Activated effector memory CD4-positive, alpha-beta T cell treated with anti-CD3 and anti-CD28 coated beads, Interleukin-2, amount 50 U/mL, for 16 hours (primary cell): ENCODE data around the gene SREBF2.
"Not testable (repeated sequence)": the region's sequence is repeated elsewhere in the genome, so short reads cannot be mapped to it uniquely, and the experiment has no call there.

Experiments used
- DNase-seq: peaks from one replicate; pipeline ENCODE4 v3.0.0-alpha.2; 2020

SREBF2 gene

DNA sequence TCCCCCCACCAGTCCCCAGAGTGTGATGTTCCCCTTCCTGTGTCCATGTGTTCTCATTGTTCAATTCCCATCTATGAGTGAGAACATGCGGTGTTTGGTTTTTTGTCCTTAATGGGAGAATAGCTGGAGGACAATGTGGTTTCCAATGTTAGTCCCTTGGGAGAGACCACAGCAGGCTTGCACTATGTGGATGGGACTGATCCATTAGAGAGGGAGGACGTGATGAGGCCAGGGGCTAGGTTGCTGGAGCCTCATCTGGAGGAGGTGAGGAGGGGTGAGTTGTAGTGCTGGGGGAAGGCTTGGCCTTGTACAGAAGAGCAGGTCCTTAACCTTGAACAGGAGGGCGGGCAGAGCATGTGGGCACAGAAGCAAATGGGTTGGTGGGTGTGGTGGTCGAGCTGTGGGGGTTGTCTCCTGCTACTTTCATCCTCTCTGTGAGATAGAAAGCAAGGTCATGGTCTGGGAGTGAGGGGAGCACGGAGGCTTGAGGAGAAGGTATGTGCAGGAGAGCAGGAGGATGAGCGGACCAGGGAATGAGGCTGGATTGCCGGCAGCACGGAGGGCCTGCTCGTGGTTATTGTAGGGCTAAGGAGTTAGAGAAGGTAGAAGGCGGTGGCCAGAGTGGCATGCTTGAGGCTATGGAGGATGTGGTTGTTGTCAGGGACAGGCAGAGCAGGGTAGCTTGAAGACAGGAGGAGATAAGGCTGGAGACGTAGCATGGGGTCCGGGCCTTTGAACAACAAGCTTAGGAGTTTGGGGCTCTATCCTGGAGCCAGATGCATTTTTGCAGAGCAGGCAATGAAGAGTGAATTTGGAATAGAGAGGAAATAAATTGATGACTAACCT, 11.2 kb upstream of the SREBF2 start:
- no peak for DNase-seq

DNA sequence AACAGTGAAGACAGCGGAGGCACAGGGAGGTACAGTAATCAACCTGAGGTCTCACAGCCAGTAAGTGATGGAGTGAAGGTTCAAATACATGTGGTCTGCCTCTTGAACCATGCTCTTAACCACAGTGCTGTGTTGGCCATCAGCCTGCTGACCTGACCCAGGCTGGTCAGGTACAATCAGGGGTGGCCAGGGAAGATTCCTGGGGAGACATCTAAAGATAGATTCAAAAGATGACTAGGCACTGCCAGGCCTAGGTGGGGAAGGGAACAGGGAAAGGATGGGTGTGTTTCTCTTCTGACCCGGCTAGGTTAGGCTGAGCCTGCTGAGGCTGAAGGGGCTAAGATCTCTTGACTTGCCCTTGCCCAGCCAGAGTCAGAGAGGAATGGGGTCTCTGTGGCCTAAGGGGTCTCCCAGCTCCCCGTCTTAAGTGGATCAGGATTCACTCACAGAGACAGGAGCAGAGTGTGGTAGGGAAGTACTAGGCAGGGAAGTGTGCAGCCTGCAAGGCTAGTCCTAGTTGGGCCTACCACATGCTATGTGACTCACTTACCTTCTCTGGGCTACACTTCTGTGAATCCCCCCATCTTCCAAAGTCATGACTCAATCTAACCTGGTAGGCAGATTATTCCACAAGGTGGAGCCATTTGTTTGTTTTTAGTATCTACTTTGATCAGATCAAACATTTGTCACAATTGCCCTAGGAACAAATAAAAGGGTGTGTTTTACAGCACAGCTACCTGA, 10.4 kb upstream of the SREBF2 start:
- peak; percentile 74 for DNase-seq

DNA sequence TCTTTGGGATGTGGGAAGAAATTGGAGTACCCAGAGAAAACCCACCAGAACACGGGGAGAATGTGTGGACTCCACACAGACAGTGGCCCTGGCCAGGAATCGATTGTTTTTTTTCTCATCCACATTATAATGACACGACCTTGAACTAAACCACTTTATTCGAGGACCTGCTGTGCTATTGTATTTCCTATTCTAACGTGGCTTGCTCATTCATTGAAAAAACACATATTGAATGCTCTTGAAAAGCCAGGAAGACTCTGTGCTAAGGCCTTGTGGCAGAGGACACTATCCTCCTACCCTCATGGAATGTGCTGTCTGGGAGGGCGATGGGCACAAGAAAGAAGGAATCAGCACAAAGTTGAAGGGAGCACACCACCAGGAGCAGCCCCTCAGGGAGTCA, 9.1 kb upstream of the SREBF2 start:
- no peak for DNase-seq

DNA sequence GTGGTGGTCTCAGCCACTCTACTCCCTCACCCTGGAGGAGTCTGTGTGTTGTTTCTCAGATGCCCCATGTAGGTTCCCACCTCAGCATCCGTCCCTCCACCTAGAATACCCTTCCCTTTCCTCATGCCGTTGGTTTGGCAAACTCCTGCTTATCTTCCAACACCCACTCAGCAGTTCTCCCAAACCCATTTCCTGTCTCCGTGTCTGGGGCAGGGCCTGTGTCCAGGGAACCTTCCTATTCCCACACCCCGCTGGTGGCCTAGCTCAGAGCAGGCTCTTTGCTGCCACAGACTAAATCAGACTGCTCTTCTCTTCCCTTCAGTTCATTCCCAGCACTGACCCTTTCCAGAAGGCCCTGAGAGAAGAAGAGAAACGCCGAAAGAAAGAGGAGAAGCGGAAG, 7.5 kb upstream of the SREBF2 start:
- no peak for DNase-seq

DNA sequence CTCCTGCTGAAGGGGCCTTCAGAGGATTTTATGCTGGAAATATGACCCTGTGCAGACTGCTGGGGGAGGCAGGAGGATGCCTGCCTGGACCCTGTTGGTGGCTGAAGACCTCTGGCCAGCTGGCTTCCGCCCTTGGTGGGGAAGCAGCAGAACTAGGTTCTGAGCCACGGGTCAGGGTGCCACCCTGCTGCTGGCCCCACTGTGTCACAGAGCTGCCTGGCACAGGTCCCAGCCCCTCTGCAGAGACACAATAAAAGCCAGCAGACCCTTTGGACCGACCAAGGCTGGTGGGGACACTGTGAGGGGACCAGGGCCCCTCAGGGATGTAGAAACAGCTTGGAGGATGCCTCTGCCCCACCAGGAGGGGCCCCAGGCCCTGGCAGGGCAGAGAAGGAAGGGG, 6.9 kb upstream of the SREBF2 start:
- no peak for DNase-seq

DNA sequence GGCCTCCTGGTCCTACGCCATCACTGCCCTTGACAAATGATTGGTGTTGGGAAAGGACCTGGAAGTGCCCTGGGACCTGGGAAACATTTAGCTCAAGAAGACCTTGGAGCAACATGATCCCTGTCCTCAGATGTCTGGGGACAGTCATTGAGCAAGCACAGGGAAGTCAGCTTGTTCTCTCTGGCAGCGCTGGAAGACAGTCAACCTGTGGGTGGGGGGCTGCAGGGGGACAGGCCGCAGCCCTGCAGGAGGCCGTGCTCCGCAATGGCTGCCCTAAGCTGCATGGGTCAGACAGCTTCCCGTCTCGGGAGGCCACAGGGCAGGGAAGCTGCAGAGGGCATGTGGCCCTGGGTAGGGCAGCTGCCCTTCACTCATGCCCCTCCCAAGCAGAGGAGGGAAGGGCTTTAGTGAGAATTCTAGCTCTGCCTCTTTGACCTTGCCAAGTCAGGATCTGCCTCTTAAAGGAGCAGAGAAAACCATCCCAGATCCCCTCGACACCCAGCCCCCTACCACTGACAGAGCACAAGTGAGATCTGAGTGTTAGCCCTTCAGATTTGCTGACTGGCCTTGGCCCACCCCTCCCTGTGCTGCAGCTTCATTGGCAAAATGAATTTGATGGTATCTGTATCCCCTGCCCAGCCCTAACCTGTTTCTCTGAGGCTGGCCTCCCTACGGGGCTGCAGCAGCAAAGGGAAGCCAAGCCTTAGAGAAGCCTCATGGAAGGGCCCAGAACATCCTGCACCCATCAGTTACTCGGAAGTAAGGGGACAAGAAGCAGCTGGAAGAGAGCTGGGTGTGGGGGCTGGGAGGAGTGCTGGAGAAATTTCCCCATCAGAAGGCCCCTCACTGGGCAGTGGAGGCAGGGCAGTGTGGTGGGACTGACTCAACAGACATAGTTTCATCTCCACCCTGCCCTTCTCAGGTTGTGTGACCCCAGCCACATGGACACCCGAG, 6.2 kb upstream of the SREBF2 start:
- DNase-seq, result no peak

DNA sequence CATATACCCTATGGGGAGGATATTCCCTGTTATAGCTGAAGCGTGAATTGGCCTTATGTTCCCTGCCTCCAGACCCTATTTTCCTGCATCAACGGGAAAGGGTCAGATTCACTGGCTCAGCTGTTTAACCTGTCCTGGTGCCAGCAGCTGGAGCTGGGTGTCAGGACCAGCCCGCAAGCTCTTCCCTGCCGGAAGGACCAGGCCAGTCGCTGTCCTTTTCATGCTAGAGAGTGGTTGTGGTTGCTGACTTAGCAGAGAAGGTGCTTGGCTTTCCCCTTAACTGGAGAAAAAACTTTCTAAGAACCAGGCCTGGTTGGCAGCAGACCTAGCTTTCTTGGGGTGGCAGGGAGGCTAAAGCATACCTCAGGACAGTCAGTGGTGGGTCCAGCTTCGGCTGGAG, 5.2 kb upstream of the SREBF2 start:
- no peak for DNase-seq

DNA sequence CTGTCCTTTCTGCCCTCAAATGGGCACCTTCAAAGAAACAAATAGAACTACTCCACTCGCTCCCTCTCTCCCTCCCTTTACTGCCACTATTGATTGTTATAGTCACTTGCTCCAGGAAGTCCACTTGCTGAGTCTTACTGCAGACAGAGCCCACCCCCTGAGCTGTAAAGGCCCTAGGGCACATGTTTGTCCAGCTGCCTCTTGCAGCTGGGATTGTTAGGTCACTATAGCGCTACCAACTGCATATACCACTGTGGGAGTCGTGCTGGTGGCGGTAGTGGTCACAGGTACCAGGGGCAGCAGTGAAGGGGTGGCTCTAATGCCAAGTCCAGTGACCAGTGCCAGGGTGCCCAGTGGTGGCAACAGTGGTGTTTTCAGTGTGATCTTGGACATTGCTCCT, 4.4 kb upstream of the SREBF2 start:
- DNase-seq, result no peak

DNA sequence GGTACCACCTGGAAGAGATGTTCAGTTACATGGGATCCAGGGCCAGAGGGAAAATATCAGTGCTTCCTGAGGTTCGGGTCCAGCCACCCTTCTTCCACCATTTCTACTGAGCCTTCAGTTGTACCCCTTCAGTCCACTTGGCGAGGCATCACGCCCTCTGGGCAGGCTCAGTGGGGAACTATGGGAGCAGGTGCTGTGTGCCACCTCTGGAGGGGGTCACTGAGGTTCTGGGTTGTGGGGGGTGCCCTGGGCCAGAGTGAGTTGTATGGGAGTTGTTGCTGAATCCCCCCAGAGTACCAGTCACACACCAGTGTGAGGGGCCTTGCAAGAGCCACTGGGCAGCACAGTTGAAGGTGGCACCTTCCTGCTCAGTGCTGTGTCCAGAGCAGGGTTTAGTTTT, 2.7 kb upstream of the SREBF2 start:
- peak; percentile 67 for DNase-seq

DNA sequence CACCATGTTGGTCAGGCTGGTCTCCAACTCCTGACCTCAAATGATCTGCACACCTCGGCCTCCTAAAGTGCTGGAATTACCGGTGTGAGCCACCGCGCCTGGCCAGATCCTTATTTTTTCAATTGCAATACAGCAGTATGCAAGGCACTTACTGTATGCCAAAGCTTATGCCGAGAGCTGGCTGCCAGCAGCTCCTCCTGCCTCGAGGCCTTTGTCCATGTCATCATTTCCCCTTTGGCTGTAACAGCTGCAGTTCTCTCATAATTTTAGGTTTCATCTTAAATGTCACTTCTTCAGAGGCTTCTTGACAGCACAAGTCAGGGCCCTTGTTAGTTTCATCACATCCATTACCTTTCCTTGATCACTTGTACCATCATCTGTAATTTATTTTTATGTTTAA, 1.5 kb upstream of the SREBF2 start:
- DNase-seq, result no peak

DNA sequence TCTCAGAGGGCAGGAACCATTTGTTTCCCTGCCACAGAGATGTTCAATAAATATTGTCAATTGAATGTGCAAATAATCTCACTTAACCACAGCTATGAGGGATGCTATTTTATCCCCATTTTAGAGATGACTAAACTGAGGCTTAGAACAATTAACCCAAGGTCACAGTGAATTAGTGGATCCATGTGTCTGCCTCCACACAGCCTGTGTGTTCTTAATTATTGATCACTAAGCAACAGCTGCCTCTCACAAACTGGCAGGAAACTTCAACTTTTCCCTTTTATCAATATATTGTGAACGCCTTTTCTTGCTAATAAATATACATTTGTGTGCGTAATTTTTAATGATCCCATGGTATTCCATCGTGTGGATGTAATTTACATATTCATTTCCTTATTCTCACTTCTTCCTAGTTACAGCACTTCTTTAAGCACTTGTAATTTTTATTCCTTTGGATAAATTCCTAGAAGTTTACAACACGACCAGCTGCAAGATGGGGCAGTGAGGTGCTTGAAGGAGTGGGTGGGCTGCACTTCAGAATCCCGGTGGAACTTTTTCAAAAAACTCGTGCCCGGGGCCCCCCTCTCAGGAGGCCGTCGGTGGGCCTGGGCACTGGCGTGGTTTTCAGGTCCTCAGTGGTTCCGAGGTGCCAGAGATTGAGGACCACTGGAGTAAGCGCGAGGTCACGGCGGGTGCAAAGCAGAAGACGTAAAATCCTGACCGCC, 915 bp upstream of the SREBF2 start:
- no peak for DNase-seq

DNA sequence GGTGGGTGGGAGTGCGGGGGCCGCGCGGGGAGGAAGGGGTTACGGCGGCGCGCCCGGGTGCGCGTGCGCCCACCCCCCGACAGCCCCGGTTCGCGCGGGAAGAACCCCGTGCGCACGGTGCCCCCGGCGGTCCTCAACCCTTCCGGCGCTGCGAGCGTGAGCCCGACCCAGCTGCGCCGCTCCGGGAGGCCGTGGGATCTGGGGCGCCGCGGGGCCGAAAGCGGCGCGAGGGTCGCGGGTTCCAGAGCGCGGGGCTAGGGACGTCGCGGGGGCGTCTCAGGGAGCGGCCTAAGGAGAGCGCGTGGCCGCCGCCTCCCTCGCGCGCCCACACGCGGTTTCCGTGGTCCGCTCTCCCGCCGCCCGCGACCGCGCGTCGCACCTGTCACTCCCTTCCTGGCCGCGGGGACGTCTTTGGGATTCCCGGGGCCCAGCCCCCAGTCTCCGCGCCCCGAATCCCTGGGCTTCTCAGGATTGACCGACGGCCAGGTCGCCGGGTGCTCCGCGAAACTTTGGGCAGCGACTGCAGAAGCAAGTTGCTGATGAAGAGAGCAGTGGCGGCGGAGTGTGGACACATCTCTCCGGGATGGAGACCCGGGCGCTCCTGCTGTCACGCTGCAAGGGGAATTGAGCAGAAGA, 582 bp downstream of the SREBF2 start:
- peak; percentile 84 for DNase-seq

DNA sequence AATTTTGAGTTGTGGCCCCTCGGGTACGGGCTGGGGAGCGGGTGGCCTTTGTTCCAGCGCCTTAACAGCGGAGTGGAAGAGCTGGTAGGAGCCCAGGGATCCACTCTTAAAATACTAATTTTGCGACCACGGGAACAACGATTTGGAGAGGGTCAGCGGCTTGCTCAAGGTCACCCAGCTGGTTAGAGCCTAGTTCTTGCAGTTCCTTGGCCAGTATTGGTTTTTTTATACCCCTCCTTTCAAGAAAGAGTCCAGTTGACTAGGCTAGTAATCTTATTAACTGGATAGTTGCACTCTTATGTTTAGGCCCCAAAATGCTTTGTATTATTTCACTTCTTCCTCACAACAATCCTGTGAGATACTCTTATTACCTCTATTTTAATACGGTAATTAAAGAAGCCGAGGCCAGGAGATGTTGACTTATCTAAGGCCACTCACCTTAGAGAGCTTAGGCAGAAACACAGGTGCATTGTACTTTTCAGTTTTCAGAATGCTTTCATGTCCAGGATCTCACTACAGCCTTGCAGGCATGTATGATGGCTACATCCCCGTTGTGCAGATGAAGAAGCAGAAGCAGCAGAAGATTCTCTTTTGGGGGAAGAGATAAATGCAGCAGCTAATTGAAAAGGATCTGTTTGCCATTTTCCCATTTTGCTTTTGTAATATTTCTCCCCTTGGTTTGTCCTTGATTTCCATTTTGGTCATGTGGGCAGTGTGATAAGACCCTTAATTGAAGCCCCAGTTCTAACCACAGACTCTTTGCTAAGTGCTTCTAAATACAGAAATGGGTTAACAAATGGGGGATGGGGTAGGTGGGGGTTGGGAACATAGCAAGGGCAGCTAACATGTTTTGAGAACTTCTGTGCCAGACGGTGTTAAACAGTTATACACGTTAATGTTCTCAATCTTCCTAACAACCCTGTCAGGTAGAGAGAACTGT, 1.4 kb downstream of the SREBF2 start:
- DNase-seq, result no peak

DNA sequence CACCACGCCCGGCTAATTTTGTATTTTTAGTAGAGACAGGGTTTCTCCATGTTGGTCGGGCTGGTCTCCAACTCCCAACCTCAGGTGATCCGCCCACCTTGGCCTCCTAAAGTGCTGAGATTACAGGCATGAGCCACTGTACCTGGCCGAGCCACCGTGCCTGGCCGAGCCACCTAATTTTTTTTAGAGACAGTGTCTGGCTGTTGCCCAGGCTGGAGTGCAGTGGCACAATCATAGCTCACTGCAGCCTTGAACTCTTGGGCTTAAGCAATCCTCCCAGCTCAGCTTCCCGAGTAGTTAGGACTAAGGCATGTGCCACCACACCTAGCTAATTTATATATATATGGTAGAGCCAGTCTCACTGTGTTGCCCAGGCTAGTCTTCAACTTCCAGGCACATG, 2.6 kb downstream of the SREBF2 start:
- not testable (repeated sequence) for DNase-seq

DNA sequence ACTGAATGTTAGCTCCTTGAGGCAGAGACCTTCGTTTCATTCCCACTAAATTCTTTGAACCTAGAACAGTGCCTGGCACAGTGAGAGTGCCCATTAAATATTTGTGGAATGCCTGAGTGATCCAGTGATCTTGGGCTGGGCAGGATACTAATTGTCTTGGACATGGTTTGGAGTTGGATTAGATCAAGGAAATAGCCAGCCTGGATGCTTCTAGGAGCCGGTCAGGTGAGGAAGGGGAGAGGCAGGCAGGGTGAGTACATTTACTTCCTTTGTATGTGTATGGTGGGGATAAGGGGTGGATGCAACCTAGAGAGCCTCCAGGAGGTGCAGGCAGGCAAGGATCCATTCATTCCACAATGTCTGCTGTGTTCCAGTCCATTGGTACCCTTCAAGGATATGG, 3.6 kb downstream of the SREBF2 start:
- no peak for DNase-seq

DNA sequence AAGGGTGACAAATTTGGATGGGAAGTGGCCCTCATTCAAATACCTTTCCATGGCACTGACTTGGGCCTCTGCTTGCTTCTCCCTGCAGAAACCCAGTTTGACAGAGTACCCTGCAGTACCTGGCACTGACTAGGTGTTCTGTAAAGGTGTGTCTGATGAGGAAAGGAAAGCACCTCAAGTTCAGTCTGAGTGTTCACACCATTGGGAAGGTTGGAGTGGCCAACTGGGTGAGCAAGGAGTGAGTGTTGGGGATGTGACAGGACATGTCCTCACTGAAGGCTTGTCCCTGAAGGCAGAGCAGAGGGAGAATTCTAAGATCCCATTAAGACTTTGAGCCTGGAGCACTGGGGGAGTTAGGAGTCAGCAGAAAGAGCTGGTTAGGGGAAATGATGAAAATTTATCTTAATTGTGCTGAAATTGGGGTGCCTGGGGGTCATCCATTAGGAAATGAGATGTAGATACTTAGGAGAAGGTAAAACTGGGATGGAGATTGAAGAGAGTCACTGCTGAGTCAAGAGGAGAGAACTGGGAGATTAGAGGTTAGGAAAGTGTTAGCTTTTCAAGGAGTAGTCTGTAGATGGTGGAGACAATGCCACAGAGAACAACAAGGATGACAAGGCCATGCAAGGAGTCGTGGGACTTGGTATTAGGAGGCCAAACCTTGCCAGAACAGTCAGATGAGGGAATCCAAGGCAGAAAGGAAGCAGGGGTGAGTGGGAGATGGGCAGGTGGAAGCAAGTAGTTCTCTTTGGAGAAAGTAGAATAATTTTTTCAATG, 6.1 kb downstream of the SREBF2 start:
- DNase-seq, result no peak

DNA sequence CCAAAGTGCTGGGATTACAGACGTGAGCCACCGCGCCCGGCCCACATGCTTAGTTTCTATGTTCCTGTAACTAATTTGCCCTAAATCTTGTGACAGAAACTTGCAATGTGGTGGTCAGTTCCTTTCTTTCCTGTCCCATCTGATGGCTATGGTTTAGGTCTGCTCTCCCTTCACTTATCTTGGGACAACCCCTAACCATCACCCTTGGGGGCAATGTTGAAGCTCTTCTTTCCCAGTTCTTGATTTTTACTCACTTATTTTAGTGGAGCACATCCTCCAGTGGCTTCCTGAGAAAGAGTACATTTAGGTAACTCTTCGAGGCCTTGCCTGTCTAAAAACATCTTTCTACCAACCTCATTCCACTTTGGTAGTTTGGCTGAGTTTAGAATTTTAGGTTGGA, 7.3 kb downstream of the SREBF2 start:
- DNase-seq, result no peak

DNA sequence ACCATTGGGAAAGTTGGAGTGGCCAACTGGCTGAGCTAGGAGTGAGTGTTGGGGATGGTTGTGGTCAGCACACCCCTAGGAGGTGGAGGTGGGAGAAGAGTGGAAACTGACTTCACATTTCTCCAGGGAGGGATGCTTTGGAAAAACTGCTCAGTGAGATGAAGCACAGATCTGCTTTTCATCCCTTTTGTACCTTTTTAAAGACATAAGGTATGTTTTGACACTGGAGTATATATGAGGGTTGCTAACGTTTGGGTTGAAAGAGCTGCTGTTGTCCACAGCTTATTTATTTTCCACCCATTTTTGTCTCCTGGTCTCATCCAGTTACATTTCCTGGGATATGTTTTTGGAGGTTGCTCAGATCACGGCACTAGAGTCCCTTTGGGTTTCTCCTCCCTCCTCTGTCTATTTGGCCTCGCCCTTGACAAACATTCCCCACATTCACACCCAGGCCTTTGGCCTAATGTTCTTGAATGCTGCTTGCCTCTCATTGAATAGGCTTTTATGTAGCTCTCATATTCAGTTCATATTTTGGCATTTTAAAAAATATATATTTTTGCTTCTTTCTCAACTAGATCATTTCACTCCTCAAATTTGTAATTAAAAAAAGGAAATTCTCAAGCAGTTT, 8.3 kb downstream of the SREBF2 start:
- no peak for DNase-seq
